Measurements from ENCODE around the gene KMT2B. TPM values are rescaled to one million over a fixed set of nuclear protein-coding genes. Genes with fewer than 3 reads are reported as not detected.

Gene KMT2B
- total RNA-seq, 1 donor: 28.8 TPM

DNA sequence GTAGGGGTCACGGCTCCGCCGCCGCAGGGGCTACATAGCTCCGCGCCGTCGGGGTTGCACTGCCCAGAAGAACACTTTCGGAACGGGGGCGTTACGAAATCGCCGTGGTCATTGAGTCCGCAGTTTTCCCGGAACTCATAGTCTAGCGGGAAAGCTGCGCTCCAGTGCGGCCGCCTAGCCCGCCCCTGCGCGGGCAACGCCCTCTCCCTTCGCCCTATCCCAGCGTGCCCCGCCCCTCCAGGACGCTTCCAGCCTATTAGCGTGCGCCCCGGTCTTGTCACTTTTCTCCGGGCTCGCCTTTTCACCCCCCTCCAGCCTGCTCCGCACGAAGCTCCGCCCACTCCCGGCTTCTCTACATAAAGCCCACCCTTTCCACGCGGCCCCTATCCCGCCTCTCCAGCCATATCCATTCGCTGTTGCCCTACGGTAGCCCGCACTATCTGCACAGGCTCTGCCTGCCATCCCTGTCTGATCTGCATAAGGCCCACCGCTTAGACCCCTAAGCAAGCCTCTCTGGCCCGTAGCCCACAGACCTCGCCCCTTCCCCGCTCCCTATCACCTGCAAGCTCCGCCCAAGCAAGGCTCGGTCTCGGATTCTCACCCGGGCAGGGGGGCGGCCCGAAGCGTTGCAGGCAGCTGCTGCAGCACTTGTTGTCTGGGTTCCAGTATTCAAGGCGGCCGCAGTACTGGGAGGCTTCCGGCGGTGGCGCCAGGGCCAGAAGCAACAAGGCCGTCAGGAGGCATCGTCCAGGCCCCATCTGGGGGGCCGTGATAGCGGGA lies 22.8 kb downstream of the KMT2B start:
- peak; percentile 70 to 97 (median 95) for DNase-seq (ENCODE audit: low read depth in 2 of 3, low spot score in 2 of 3)

DNA sequence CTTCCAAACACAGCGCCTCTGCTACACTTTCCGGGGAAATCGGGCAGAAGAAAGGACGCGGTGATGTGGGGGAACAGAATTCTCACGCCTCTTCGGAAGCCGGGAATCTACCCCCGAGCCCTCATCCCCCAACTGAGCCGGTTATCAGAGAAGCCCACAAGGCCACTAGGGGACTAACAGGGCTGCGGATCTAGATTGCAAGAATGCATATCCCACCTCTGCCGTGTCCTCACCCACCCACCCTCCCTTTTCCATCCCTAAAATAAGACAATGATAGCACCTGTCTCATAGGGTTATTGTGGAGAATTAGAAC lies 23.4 kb downstream of the KMT2B start:
- peak in 2 of 3 donors; percentile 39 to 54 for DNase-seq (ENCODE audit: low read depth in 2 of 3, low spot score in 2 of 3)

DNA sequence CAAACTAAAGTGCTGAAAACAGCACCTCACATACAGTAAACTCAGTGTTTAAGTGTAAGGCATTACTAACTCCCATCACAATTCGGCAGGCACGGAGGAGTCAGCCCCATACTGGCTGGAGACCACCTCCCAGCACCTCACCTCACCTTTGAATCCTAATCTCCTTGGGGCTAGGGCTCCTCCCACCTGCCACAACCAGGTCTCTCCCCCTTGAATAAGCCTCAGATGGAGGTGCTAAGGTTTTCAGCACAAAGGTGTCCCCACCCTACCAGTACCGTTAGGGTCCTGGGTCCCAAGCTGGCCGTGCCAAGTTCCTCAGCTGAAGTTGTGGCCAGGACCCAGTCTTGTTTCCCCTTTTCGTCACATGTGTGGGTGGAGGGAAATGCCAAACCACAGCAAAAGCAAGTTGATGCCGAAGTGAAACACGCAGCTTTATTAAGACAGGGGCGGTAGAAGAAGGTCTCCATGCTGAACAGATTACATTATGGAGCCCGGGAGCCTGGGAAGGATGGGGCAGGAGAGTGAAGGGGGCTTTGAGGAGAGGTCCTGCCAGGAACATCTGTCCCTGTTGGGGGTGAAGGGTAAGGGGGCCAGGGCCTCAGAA lies 24.4 kb downstream of the KMT2B start, which contains the start of gene IGFLR1:
IGFLR1 (minus strand) TSS at position 332 of the 604 bp plus-strand sequence. CDS start 1,272 bp downstream, outside the sequence.
- peak in 2 of 3 donors; percentile 83 to 87 for DNase-seq (ENCODE audit: low read depth in 2 of 3, low spot score in 2 of 3)

DNA sequence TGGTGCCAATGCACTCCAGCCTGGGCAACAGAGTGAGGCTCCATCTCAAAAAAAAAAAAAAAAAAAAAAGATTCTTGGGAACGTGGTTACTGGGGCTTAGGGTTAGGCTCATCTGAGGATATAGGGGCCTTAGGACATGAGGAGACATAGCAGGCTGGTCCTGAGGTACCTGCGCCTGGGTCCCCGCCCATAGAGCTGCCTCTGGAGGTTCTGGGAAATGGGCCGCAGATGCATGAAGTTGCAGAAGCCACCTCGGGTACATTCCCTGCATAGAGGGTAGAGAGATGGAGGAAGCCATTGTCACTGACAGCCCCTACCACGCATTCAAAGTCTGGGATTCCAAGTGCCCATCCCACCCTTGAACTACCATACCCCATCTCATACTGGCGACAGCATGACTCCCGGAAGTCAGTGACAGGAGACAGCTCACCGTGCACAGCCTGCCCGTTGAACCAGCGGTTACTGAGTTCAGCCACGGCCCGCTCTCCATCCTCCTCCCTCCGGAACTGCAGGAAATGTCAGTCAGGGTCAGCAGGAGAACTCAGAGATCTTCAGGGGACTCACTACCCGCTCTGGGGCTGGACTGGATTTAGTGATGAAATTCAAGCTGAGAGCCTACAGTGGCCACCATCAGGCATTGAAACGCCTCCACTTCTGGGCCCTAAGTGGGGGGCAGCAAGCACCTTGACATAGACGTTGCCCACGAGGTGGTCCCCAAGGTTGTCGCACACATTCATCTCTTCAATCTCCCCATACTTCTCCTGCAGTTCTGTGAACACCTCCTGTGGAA lies 26.0 kb downstream of the KMT2B start:
- no peak for DNase-seq (ENCODE audit: low read depth in 2 of 3, low spot score in 2 of 3)

DNA sequence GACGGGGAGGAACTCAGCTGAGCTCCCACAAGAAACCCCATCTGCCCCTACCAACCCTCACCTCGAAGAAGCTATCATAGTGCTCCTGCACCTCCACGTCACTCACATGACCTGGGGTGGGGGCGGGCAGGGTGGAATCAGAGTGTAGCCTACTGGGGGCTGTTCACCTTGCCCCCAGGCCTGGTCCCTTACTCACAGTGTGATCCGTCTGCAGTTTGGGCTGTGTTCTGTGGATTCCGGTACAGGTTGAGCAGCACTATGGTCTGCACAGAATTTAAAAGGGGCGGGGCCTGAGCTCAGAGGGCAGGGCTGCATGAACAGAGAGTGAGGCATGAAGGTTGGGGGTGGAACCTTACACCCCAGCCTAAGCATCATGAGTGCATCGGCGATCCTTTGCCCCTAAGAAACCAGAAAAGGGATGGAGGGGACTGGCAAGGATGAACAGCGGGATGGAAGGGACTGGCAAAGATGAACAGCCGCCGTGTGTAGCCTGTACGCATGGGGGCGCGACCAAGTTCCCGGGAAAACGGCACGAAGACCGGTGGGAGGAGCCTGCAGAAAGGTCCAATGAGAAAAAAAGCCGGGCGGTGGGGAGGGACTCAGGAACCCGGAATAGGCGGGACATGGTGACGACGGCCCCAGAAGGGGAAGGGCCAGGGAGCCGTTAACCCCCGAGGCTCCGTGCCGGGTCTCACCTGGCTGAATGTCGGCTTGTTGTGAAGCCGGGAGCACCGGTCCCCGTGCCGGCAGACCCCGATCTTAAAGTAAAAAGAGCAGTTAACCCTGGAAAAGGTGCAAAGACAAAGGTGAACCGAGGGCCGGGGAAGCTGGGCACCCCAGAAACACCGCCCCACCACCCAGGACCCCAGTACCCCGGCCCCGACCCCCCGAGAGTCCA lies 26.9 kb downstream of the KMT2B start:
- peak; percentile 84 to 98 (median 95) for DNase-seq (ENCODE audit: low read depth in 2 of 3, low spot score in 2 of 3)

DNA sequence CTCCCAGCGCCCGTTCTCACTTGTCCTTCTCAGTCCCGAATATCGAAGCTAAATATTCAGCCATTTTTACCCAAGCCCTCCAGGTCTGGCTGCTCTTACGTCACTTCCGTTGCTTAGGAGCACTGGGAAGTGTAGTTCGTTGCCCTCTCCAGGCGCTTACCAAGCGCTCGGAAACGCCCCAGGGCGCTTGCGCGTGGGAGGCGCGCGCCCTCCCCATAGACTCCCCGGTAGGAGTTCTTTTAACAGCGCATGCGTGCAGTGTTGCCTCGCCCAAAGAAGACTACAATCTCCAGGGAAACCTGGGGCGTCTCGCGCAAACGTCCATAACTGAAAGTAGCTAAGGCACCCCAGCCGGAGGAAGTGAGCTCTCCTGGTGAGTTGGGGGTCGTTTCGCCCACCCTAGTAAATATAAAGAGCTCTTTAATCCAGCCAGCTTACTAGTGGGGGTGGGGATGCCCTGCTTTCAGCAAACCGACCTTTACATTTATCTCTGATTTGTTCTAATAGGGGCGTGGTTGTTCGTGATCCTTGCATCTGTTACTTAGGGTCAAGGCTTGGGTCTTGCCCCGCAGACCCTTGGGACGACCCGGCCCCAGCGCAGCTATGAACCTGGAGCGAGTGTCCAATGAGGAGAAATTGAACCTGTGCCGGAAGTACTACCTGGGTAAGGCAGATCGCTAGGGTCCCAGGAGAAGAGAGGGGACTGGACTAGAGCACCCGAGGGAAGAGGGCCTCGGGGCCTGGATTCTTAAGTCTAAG lies 27.7 kb downstream of the KMT2B start, which contains the start of the genes PSENEN and U2AF1L4:
PSENEN (plus strand) TSS at position 324 of the 759 bp plus-strand sequence; CDS start at position 604, 280 bp downstream.
U2AF1L4 (minus strand) TSS at position 91 of the 759 bp plus-strand sequence; CDS start at position 64, 27 bp downstream.
- peak; percentile 97 to 100 (median 100) for DNase-seq (ENCODE audit: low read depth in 2 of 3, low spot score in 2 of 3)

DNA sequence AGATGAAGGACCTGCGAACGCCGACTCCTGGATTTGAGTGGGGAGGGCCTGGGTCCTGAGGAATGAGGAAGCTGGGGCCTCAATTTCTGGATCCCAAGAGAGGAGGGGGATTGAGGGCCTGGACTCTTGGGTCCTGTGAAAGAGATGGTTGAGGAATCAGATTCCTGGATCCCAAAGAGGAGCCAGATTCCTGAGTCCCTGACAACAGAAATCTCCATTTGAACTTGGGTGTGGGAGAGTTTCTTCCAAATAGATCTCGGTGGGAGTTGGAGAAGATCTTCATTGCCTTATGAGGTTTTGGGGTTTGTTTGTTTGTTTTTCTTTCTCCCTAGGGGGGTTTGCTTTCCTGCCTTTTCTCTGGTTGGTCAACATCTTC lies 28.3 kb downstream of the KMT2B start:
- DNase-seq (ENCODE audit: low read depth in 2 of 3, low spot score in 2 of 3): no peak

DNA sequence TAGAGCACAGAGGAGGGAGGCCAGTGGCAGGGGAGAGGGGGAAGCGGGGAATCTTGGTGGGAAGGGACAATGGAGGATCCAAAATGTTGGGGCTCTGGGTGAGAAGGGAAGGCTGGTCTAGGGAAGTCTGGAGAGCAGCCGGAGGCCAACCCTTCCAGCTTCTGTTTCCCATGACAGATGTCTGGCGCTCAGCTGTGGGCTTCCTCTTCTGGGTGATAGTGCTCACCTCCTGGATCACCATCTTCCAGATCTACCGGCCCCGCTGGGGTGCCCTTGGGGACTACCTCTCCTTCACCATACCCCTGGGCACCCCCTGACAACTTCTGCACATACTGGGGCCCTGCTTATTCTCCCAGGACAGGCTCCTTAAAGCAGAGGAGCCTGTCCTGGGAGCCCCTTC lies 28.7 kb downstream of the KMT2B start:
- no peak for DNase-seq (ENCODE audit: low read depth in 2 of 3, low spot score in 2 of 3)

DNA sequence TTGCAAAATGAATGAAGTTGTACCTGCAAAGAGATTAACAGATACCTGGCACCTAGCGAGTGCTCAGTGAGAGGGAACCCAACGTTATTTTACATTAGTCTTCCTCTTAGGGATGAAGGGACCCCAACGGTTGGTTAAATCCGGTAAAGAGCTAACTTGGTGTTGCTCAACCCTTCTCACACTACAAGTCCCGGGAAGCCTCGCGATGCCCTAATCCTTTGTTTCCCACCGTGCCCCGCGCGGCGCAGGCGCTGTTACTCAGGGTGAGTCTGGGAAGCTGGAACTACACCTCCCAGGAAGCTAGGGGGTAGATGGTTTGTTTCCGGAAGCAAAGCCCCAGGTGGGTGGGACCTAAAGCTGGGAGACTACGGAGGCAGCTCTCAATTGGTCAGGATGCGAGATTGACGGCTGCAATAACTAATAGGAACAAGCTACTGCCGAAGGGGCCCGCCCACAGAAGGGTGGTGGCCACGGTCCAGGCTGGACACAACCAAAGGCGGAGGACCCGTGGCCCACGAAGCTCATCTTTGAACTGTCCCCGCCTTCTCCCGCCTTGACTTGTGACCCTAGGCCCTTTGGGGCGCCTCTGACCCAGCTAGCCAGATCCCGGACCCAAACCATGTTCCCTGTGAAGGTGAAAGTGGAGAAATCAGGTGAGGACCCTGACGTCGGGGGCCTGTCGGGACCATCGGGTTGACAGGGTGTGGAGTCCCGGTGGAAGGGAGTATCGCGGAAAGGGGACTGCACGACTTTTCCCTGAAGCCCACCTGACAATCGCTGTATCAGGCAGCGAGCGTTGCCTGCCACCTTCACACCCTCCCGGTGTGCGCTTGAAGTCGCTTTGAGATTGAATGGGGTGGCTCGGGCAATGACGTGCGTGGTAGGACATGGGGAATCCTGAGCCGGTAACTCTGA lies 30.6 kb downstream of the KMT2B start, which contains the start of gene LIN37:
LIN37 (plus strand) TSS at position 471 of the 915 bp plus-strand sequence; CDS start at position 620, 149 bp downstream.
- DNase-seq (ENCODE audit: low read depth in 2 of 3, low spot score in 2 of 3): peak; percentile 95 to 100 (median 99)

DNA sequence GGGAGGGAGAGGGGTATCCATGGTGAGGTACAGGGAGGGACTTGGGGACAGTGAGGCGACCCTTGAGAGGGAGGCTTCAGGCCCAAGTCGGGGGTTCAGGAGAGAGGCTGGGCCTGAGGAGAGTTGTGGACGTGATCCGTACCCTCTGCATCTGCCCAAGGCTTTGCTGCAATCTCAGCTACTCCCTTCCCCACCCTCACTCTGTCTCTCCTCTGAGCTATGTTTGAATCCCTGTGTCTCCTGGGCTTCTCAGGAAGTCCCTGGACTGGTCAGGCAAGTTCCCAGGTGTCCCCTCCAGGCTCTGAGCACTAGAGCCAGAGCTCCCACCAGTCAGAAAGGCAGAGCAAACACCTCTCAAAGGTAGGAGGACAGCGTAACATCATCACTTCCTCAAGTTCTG lies 32.4 kb downstream of the KMT2B start:
- no peak for DNase-seq (ENCODE audit: low read depth in 2 of 3, low spot score in 2 of 3)

DNA sequence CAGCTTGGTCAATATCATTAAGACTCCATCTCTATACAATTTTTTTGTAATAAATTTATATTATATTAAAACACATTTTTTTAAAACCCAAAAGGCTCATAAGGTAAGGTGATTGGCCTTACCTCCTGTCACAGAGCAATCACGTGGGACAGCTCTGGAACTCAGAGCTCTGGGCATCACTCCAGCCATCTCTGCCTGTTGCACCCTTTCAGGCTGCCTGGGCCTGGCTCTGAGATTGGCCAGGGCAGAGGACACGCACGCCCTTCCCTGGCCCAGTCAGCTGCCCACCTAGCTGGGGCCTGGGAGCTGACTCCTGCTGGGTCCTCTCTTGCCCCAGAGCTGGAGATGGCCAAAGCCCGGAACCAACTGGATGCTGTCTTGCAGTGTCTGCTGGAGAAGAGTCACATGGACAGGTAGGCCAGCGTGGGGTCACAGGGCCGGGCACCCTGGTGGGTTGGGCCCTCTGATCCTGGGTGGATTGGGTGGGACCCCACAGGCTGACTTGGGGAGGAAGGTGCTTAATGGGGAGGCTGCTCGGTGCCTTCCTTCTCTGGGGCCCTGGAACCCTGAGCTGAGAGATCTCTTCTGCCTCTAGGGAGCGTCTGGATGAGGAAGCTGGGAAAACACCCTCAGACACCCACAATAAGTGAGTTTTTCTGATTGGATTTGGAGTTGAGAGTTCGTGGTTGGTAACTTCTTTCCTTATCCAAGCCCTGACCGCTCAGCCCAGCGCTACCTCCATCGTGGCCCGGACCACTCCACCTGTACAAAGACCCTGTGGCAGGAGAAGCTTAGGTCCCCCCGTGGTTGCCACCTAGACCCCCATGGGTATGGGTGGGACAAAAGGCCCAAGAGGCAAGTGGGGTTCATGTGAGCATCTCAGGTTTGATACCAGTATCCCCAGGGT lies 34.3 kb downstream of the KMT2B start:
- no peak for DNase-seq (ENCODE audit: low read depth in 2 of 3, low spot score in 2 of 3)

DNA sequence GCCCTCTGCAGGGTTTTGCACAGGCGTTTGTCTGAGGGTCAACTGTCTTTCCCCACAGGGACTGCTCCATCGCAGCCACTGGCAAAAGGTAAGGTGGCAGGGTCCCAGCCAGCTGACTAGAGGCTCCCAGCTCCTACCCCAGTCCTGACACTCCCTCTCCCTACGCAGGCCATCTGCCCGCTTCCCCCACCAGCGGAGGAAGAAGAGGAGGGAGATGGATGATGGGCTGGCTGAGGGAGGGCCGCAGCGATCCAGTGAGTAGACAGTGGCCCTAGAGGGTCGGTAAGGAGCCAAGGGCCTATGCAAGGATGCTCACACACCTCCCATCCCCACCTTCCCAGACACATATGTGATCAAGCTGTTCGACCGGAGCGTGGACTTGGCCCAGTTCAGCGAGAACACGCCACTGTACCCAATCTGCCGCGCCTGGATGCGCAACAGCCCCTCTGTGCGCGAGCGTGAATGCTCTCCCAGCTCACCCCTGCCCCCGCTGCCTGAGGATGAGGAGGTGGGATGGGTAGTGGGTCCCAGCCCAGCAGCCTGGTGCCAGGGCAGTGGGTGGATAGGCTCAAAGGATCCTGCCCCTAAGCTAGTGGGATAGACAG lies 35.0 kb downstream of the KMT2B start:
- no peak for DNase-seq (ENCODE audit: low read depth in 2 of 3, low spot score in 2 of 3)

DNA sequence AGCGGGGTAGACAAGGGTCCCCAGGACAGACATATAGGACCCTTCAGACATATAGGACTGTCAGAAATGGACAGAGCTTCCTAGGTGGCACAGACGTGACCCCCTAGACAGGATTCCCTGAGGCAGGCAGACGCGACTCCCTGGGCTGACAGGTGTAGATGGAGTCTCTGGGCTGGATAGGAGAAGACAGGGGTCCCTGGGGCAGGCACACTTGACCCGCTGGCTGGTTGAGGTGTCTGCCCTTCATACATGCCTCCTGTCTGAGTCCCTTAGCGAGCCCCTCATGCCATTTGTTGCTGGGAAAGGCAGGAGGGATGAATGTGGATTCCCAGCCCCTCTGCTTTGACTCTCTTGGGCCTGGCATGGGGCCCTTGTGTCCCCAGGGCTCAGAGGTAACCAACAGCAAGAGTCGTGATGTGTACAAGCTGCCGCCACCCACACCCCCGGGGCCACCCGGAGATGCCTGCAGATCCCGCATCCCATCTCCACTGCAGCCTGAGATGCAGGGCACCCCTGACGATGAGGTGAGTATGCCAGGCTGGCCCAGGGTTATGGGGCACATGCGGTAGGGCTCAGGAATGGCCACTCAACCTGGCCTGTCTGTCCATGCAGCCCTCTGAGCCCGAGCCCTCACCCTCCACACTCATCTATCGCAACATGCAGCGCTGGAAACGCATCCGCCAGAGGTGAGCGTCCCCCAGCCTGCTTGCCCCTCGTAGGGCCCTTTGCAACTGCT lies 36.0 kb downstream of the KMT2B start:
- DNase-seq (ENCODE audit: low read depth in 2 of 3, low spot score in 2 of 3): no peak

DNA sequence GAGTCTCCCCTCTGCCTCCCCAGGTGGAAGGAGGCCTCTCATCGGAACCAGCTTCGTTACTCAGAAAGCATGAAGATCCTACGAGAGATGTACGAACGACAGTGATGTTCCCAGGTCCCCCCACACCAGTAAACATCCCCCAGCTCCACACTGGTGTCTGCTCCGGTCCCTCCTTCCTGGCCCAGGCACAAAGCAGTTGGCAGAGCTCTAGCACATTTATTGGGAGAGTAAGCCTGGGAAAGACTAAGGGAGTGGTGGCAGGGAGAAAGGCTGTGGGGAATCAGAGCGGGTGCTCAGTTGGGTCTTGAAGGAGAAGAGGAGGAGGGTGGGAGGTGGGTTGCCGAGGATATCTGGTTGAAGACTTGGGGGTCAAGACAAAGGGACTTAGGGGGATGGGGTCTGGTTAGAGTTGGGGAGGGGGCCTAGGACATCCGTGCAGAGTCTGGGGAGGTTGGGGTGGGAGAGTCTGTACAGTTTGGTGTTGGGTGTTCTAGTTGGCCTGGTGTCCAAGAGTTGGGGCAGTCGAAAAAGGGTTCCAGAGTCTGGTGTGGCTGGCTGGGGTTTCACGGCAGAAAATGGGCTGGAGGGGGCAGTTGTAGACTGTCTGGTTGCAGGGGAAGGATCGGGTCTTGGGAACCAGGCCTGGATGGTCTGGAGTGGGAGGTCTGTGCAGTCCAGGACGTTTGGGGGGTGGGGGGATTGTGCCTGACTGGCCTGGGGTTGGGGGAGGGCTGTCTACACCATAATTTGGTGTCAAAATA lies 36.7 kb downstream of the KMT2B start:
- no peak for DNase-seq (ENCODE audit: low read depth in 2 of 3, low spot score in 2 of 3)

DNA sequence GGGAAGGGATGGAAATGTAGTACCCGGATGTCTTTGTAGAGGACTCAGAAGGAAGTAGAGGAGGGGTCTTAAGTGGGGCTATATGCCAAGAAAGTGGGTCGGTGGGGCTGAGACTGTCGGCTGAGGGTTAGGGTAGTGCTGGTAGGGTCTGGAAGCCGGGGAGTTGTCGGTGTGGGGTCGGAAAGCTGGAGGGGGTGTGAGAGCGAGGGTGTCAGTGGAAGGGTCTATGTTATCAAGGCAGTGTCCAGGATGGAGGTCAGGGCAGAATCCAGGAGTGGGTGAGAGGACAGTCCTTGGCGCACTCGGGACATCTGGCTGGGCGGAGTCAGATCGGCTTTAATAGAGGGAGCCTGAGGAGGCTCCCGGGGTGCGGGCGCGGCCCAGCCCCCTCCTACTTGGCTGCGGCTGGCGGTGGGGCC lies 37.3 kb downstream of the KMT2B start:
- no peak for DNase-seq (ENCODE audit: low read depth in 2 of 3, low spot score in 2 of 3)
